Stomach smooth muscle (tissue), 2 donors: ENCODE measurements around the gene FPGS.
"Not testable (repeated sequence)": the region's sequence is repeated elsewhere in the genome, so short reads cannot be mapped to it uniquely, and the experiment has no call there.

Source experiments
- H3K27ac ChIP-seq: one replicate; pipeline ENCODE4 v1.7.0; 2013; ENCODE audit warnings: mild to moderate bottlenecking, low read length, inconsistent platforms
- H3K27me3 ChIP-seq, 2 donors: one replicate each; pipeline ENCODE4 v1.7.0; 2013; ENCODE audit warnings: low read length in 2 of 2; ENCODE audit not compliant: insufficient read depth in 2 of 2, control insufficient read depth in 1 of 2
- H3K36me3 ChIP-seq, 2 donors: one replicate each; pipeline ENCODE4 v1.7.0; 2013; ENCODE audit warnings: low read length in 2 of 2; ENCODE audit not compliant: control insufficient read depth in 2 of 2, insufficient read depth in 2 of 2
- H3K4me1 ChIP-seq: one replicate; pipeline ENCODE4 v1.7.0; 2013; ENCODE audit warnings: low read length; ENCODE audit not compliant: control insufficient read depth, insufficient read depth
- H3K4me3 ChIP-seq, 2 donors: one replicate each; pipeline ENCODE4 v1.7.0; 2013; ENCODE audit warnings: low read length in 2 of 2
- H3K9ac ChIP-seq, 2 donors: one replicate each; pipeline ENCODE4 v1.7.0; 2013; ENCODE audit warnings: low read length in 2 of 2, mild to moderate bottlenecking in 1 of 2
- H3K9me3 ChIP-seq, 2 donors: one replicate each; pipeline ENCODE4 v1.7.0; 2013; ENCODE audit warnings: low read length in 2 of 2; ENCODE audit not compliant: control insufficient read depth in 2 of 2
- donor health status: healthy.
- donor health status: Pancreatic carcinoma.

Gene FPGS

GRCh38 chr9:127826253-127826913 is 23.7 kb downstream of the FPGS start:
- no peak overlapping the region for H3K4me3 ChIP-seq
- H3K9me3 ChIP-seq = no peaks in the 10 kb centered on the region
- no peak overlapping the region for H3K27ac ChIP-seq
- peaks cover 17 to 24% of the 10 kb centered on the region in 2 donors for H3K27me3 ChIP-seq
- peaks cover 28% of the 10 kb centered on the region for H3K4me1 ChIP-seq
- peak overlapping the region in 1 of 2 donors; percentile 21 for H3K9ac ChIP-seq
- peaks cover 3 to 6% of the 10 kb centered on the region in 2 donors for H3K36me3 ChIP-seq

- Histone ChIP-seq H3K4me3 (peak overlapping the region; percentile 40 to 68), H3K9ac (peak overlapping the region; percentile 38 to 51), H3K27ac (peak overlapping the region; percentile 60), H3K27me3 (peaks cover 17 to 24% of the 10 kb centered on the region in 2 donors), H3K36me3 (peaks cover 3 to 6% of the 10 kb centered on the region in 2 donors), H3K4me1 (peaks cover 33% of the 10 kb centered on the region), H3K9me3 (no peaks in the 10 kb centered on the region)
These were observed 25.8 kb downstream of the FPGS start for GRCh38 chr9:127828262-127829031.

- Histone ChIP-seq H3K4me1 (peaks cover 34% of the 10 kb centered on the region), H3K4me3 (no peak overlapping the region), H3K9ac (no peak overlapping the region), H3K9me3 (no peaks in the 10 kb centered on the region), H3K36me3 (peaks cover 0 to 3% of the 10 kb centered on the region in 2 donors), H3K27me3 (peaks cover 17 to 24% of the 10 kb centered on the region in 2 donors), H3K27ac (no peak overlapping the region)
These were observed 26.7 kb downstream of the FPGS start for GRCh38 chr9:127829205-127829906.

DNA sequence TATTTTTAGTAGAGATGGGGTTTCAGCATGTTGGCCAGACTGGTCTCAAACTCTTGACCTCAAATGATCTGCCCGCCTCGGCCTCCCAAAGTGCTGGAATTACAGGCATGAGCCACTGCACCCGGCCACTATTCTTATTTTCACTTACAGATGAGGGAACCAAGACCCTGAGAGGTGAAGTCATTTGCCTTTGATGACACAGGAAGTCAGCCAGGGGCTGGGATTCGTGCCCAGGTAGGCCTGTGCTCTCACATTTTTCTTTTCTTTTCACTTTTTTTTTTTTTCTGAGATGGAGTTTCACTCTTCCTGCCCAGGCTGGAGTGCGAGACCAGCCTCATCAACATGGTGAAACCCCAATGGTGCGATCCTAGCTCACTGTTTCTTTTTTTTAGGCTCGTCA is 29.6 kb downstream of the FPGS start:
- Histone ChIP-seq H3K36me3 (no peaks in the 10 kb centered on the region), H3K4me1 (peaks cover 31% of the 10 kb centered on the region), H3K4me3 (no peak overlapping the region), H3K27me3 (peaks cover 10% of the 10 kb centered on the region in 2 donors), H3K27ac (no peak overlapping the region), H3K9ac (no peak overlapping the region), H3K9me3 (no peaks in the 10 kb centered on the region)

- H3K9ac ChIP-seq = no peak overlapping the region
- H3K9me3 ChIP-seq = no peaks in the 10 kb centered on the region
- no peak overlapping the region for H3K27ac ChIP-seq
- no peaks in the 10 kb centered on the region for H3K36me3 ChIP-seq
- H3K27me3 ChIP-seq = peaks cover 4 to 5% of the 10 kb centered on the region in 2 donors
- peaks cover 32% of the 10 kb centered on the region for H3K4me1 ChIP-seq
- H3K4me3 ChIP-seq = no peak overlapping the region
These were observed 30.9 kb downstream of the FPGS start for GRCh38 chr9:127833555-127833954.

DNA sequence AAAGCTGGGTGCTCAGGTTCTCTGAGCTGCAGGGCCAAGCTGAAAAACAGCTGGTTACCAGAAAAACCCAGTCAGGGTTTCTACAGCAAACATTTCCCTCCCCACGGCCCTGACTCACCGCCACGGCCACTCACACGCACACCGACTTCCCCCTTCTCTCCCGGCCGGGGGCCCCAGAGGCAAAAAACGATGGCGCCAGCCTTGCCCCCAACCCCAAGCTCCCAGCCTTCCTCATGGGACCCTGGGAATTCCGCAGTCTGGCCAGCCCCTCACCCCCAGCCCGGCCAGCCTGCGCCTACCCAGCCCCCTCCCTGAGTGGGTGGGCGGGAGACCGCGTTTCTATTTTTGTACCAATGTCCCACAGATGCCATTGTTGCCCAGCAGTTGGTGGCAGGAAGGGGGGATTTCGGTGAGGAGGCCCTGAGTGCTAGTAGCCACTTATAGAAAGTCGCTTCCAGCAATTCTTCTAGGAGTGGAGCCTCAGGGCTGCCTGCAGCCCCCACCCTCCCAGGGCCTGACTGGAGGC is 33.4 kb downstream of the FPGS start:
- Histone ChIP-seq H3K4me1 (peaks cover 33% of the 10 kb centered on the region), H3K4me3 (no peak overlapping the region), H3K9ac (peak overlapping the region in 1 of 2 donors; percentile 51)

DNA sequence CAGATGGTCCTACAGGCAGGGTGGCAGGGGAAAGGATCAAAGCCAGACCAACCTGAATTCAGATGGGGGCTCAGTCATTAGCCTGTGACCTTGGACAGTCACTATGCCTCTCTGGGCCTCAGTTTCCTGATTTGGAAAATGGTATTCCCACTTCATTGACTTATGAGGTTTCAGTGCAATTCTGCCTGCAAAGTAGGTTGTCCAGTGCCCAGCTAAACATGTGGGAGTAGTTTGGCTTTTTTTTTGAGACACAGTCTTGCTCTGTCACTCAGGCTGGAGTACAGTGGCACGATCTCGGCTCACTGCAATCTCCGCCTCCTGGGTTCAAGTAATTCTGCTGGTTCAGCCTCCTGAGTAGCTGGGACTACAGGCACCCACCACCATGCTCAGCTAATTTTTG is 33.9 kb downstream of the FPGS start:
- Histone ChIP-seq H3K9ac (peak overlapping the region in 1 of 2 donors; percentile 51), H3K4me1 (peaks cover 33% of the 10 kb centered on the region)
- not testable (repeated sequence) for H3K9me3 ChIP-seq, H3K27ac ChIP-seq, H3K4me3 ChIP-seq, H3K36me3 ChIP-seq, H3K27me3 ChIP-seq

More for the DNA sequence above, 33.4 kb downstream of the FPGS start:
- Histone ChIP-seq H3K27me3 (no peaks in the 10 kb centered on the region), H3K36me3 (no peaks in the 10 kb centered on the region), H3K9me3 (no peaks in the 10 kb centered on the region), H3K27ac (peak overlapping the region; percentile 37)

DNA sequence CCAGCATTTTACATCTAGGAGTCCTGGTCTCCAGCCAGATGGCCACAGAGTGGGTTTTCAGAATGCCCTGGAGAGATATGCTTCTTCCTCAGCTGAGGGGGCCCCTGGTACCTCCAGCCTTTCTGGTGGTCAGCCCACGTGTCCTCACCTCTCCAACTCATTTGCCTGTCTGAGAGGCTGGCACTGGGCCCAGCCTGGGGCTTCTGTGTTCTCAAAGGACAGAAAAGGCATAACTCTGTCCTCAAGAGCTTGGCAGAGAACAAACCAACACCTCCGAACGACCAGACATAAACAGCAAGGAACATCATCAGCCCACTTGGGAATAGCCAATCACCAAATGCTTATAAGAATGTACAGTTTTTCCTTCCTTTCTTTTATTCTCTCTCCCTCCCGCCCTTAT is 34.7 kb downstream of the FPGS start:
- H3K27me3 ChIP-seq = no peaks in the 10 kb centered on the region
- H3K27ac ChIP-seq = no peak overlapping the region
- H3K4me3 ChIP-seq = no peak overlapping the region
- H3K9me3 ChIP-seq = no peaks in the 10 kb centered on the region
- no peak overlapping the region for H3K9ac ChIP-seq
- peaks cover 33% of the 10 kb centered on the region for H3K4me1 ChIP-seq
- H3K36me3 ChIP-seq = no peaks in the 10 kb centered on the region

GRCh38 chr9:127838375-127839078 is 35.8 kb downstream of the FPGS start:
- H3K9ac ChIP-seq = peak overlapping the region in 1 of 2 donors; percentile 32
- no peaks in the 10 kb centered on the region for H3K27me3 ChIP-seq
- H3K27ac ChIP-seq = peak overlapping the region; percentile 69
- no peaks in the 10 kb centered on the region for H3K9me3 ChIP-seq
- H3K4me1 ChIP-seq = peaks cover 27% of the 10 kb centered on the region
- H3K36me3 ChIP-seq = no peaks in the 10 kb centered on the region
- H3K4me3 ChIP-seq = no peak overlapping the region
